H9 (cell line): ENCODE data around the gene FGFBP3. TPM values are rescaled to one million over a fixed set of nuclear protein-coding genes. Genes with fewer than 3 reads are reported as not detected.

Source experiments
- DNase-seq: peaks from one replicate; pipeline ENCODE4 v3.0.0-alpha.2; 2017
- H2AFZ ChIP-seq: one replicate; pipeline ENCODE4 v1.6.1; 2013; ENCODE audit warnings: mild to moderate bottlenecking, low read length, control low read depth, moderate library complexity
- H2AK5ac ChIP-seq: 2 replicates; pipeline ENCODE4 v1.6.1; 2013; ENCODE audit warnings: low read length, control low read depth, mixed read lengths; ENCODE audit not compliant: insufficient read length
- H2BK120ac ChIP-seq: one replicate; pipeline ENCODE4 v1.6.1; 2013; ENCODE audit warnings: low read depth, mild to moderate bottlenecking, low read length, control low read depth, inconsistent platforms; ENCODE audit not compliant: poor library complexity, severe bottlenecking
- H2BK12ac ChIP-seq: 2 replicates; pipeline ENCODE4 v1.6.1; 2013; ENCODE audit warnings: low read length, control low read depth, mixed read lengths, low read depth; ENCODE audit not compliant: insufficient read length
- H2BK15ac ChIP-seq: 2 replicates; pipeline ENCODE4 v1.6.1; 2013; ENCODE audit warnings: low read depth, low read length, control low read depth
- H2BK20ac ChIP-seq: one replicate; pipeline ENCODE4 v1.6.1; 2013; ENCODE audit warnings: low read depth, mild to moderate bottlenecking, low read length, control low read depth, inconsistent platforms; ENCODE audit not compliant: poor library complexity, severe bottlenecking
- H2BK5ac ChIP-seq: 2 replicates; pipeline ENCODE4 v1.6.1; 2013; ENCODE audit warnings: low read length, control low read depth, mixed read lengths; ENCODE audit not compliant: insufficient read length
- H3K14ac ChIP-seq: 2 replicates; pipeline ENCODE4 v1.6.1; 2013; ENCODE audit warnings: low read length, control low read depth; ENCODE audit not compliant: insufficient read depth
- H3K18ac ChIP-seq: 2 replicates; pipeline ENCODE4 v1.6.1; 2013; ENCODE audit warnings: low read depth, mild to moderate bottlenecking, mixed read lengths, low read length, control low read depth; ENCODE audit not compliant: insufficient read length
- H3K23ac ChIP-seq: 2 replicates; pipeline ENCODE4 v1.6.1; 2013; ENCODE audit warnings: low read length, control low read depth, mixed read lengths, low read depth; ENCODE audit not compliant: insufficient read length
- H3K23me2 ChIP-seq: 2 replicates; pipeline ENCODE4 v1.6.1; 2013; ENCODE audit warnings: low read depth, mild to moderate bottlenecking, mixed read lengths, low read length, control low read depth; ENCODE audit not compliant: insufficient read length, poor library complexity, severe bottlenecking
- H3K27ac ChIP-seq: 2 replicates; pipeline ENCODE4 v1.5.1; 2013; ENCODE audit warnings: low read length, control low read depth, mixed read lengths, low read depth; ENCODE audit not compliant: insufficient read length
- H3K27me3 ChIP-seq: 2 replicates; pipeline ENCODE4 v1.6.1; 2013; ENCODE audit warnings: low read length, control low read depth, inconsistent platforms; ENCODE audit not compliant: insufficient read depth
- H3K4ac ChIP-seq: 2 replicates; pipeline ENCODE4 v1.6.1; 2013; ENCODE audit warnings: low read depth, mild to moderate bottlenecking, control low read depth, inconsistent platforms, low read length, moderate library complexity
- H3K4me1 ChIP-seq: 2 replicates; pipeline ENCODE4 v1.6.1; 2013; ENCODE audit warnings: low read length, control low read depth, inconsistent platforms; ENCODE audit not compliant: insufficient read depth
- H3K4me2 ChIP-seq: 2 replicates; pipeline ENCODE4 v1.6.1; 2013; ENCODE audit warnings: low read length, control low read depth, mixed read lengths; ENCODE audit not compliant: insufficient read length, insufficient read depth
- H3K56ac ChIP-seq: 2 replicates; pipeline ENCODE4 v1.6.1; 2013; ENCODE audit warnings: low read depth, mild to moderate bottlenecking, mixed read lengths, low read length, control low read depth; ENCODE audit not compliant: insufficient read length
- H3K79me1 ChIP-seq: 2 replicates; pipeline ENCODE4 v1.6.1; 2013; ENCODE audit warnings: low read depth, mild to moderate bottlenecking, moderate library complexity, low read length, control low read depth, inconsistent platforms; ENCODE audit not compliant: insufficient read depth, poor library complexity, severe bottlenecking
- H3K79me2 ChIP-seq: 2 replicates; pipeline ENCODE4 v1.6.1; 2013; ENCODE audit warnings: low read length, control low read depth, inconsistent platforms; ENCODE audit not compliant: insufficient read depth
- H3K9ac ChIP-seq: 2 replicates; pipeline ENCODE4 v1.6.1; 2013; ENCODE audit warnings: low read length, control low read depth, mixed read lengths; ENCODE audit not compliant: insufficient read length; ENCODE audit errors: extremely low read depth
- H3K9me3 ChIP-seq: one replicate; pipeline ENCODE4 v1.6.1; 2013; ENCODE audit warnings: low read depth, low read length, inconsistent platforms; ENCODE audit not compliant: control insufficient read depth
- H3T11ph ChIP-seq: one replicate; pipeline ENCODE4 v1.6.1; 2013; ENCODE audit warnings: mild to moderate bottlenecking, low read length, control low read depth, inconsistent platforms
- H4K20me1 ChIP-seq: one replicate; pipeline ENCODE4 v1.6.1; 2013; ENCODE audit not compliant: control insufficient read depth, insufficient read length, insufficient read depth
- H4K5ac ChIP-seq: 2 replicates; pipeline ENCODE4 v1.6.1; 2013; ENCODE audit warnings: low read depth, mild to moderate bottlenecking, mixed read lengths, low read length, control low read depth; ENCODE audit not compliant: insufficient read length
- H4K8ac ChIP-seq: replicated peaks from 2 replicates; pipeline ENCODE4 v1.6.1; 2013; ENCODE audit warnings: low read length, control low read depth, mixed read lengths, low read depth; ENCODE audit not compliant: insufficient read length
- H4K91ac ChIP-seq: 2 replicates; pipeline ENCODE4 v1.6.1; 2013; ENCODE audit warnings: low read depth, mild to moderate bottlenecking, moderate library complexity, mixed read lengths, low read length, control low read depth; ENCODE audit not compliant: insufficient read length
- H3K27ac Mint-ChIP-seq, 3 experiments: 2 replicates in 2 of 3; 3 replicates in 1 of 3; pipeline ENCODE4 v1.8.0; 2020 to 2021; ENCODE audit warnings: mixed read lengths in 3 of 3, mild to moderate bottlenecking in 1 of 3, moderate library complexity in 1 of 3
- H3K27me3 Mint-ChIP-seq: 2 replicates; pipeline ENCODE4 v1.8.0; 2021; ENCODE audit warnings: low read depth, mild to moderate bottlenecking, moderate library complexity, mixed read lengths
- H3K36me3 Mint-ChIP-seq, 3 experiments: 2 replicates in 2 of 3; 3 replicates in 1 of 3; pipeline ENCODE4 v1.8.0; 2020 to 2021; ENCODE audit warnings: low read depth in 3 of 3, mixed read lengths in 3 of 3; ENCODE audit not compliant: insufficient read depth in 1 of 3
- H3K4me1 Mint-ChIP-seq, 2 experiments: 2 replicates each; pipeline ENCODE4 v1.8.0; 2020; ENCODE audit warnings: mixed read lengths in 2 of 2
- H3K4me3 Mint-ChIP-seq, 2 experiments: 2 replicates in 1 of 2; 3 replicates in 1 of 2; pipeline ENCODE4 v1.8.0; 2020 to 2021; ENCODE audit warnings: mild to moderate bottlenecking in 2 of 2, mixed read lengths in 2 of 2, moderate library complexity in 1 of 2
- H3K9me3 Mint-ChIP-seq, 2 experiments: 2 replicates in 1 of 2; 3 replicates in 1 of 2; pipeline ENCODE4 v1.8.0; 2020; ENCODE audit warnings: mild to moderate bottlenecking in 2 of 2, mixed read lengths in 2 of 2, moderate library complexity in 1 of 2
- CTCF ChIP-seq: fragments of 200-600 bp; sonication (generic); conservative IDR thresholded peaks from 3 replicates; pipeline ENCODE4 v1.8.0; 2021; ENCODE audit warnings: antibody characterized with exemption, mild to moderate bottlenecking
- WGBS: extraction: QIAGEN DNeasy Blood & Tissue Kit; methylation state at CpG from one replicate; pipeline ENCODE4 v1.1.7; 2013; ENCODE audit warnings: missing lambda C conversion rate, low lambda C conversion rate, mixed read lengths; ENCODE audit not compliant: insufficient read length; ENCODE audit errors: extremely low coverage; 5-methylcytosine and 5-hydroxymethylcytosine counted together
- total RNA-seq: library from RNA; stranded (reverse); gene quantifications from 2 replicates; pipeline ENCODE4 v1.2.1, GENCODE V29; 2021

FGFBP3 gene
- total RNA-seq, 1 experiment from 2014 or later, result 49.3 TPM

DNA sequence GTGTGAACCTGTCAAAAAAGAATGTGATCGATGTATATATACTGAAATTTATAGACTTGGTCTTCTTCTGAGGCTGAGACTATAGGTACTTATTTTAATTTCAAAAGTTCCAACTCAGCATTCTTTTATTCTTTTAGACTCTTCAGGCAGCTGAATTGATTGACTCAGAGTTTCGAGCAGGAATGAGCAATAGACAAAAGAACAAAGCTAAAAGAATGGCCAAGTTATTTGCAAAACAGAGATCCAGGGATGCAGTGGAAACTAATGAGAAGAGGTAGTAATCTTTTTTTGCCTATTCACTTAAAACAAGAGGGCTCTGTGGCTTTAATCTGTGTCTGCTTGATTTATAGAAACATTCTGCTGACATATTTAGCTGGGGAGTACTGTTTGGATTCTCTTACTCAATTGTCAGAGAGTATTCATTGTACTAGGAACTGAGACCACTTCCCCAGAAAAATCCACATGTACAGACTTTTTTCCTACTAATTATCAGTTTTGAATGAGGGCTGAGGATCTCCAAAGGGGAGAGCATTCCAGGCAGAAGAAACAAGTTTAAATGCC is 44.4 kb upstream of the FGFBP3 start:
- no peak overlapping the region for H3K4me3 Mint-ChIP-seq
- no peaks in the 10 kb centered on the region for H3K9me3 ChIP-seq
- H3K79me2 ChIP-seq, result no peaks in the 10 kb centered on the region
- peaks cover 17 to 20% of the 10 kb centered on the region in 2 experiments for H3K4me1 Mint-ChIP-seq
- no peak for TF ChIP-seq CTCF
- H3K36me3 Mint-ChIP-seq, result peaks cover 26 to 67% (median 54%) of the 10 kb centered on the region in 3 experiments; a peak in 6 of 7 replicates
- H3K79me1 ChIP-seq, result peaks cover 2% of the 10 kb centered on the region
- H2AFZ ChIP-seq, result no peak overlapping the region
- H4K20me1 ChIP-seq, result no peaks in the 10 kb centered on the region
- no peak overlapping the region for H4K91ac ChIP-seq
- H4K5ac ChIP-seq, result no peak overlapping the region
- no CpG with 5 or more reads among the region's 2 CpGs for WGBS
- peak overlapping the region in 2 of 3 experiments; percentile 48 to 82; a peak in 3 of 7 replicates for H3K27ac Mint-ChIP-seq
- no peak overlapping the region for H2BK20ac ChIP-seq
- H3K9ac ChIP-seq, result no peak overlapping the region
- H3T11ph ChIP-seq, result no peak overlapping the region
- no peak for DNase-seq
- H3K27me3 ChIP-seq, result no peaks in the 10 kb centered on the region
- H4K8ac ChIP-seq, result no peak overlapping the region
- H3K4me1 ChIP-seq, result no peaks in the 10 kb centered on the region
- no peak overlapping the region for H2BK5ac ChIP-seq
- no peak overlapping the region for H3K56ac ChIP-seq
- no peaks in the 10 kb centered on the region for H3K9me3 Mint-ChIP-seq
- H2BK15ac ChIP-seq, result no peak overlapping the region
- no peak overlapping the region for H2BK12ac ChIP-seq
- no peak overlapping the region for H2AK5ac ChIP-seq
- H3K23me2 ChIP-seq, result no peaks in the 10 kb centered on the region
- no peak overlapping the region for H3K23ac ChIP-seq
- no peak overlapping the region for H3K4ac ChIP-seq
- H3K4me2 ChIP-seq, result no peak overlapping the region
- H3K14ac ChIP-seq, result no peak overlapping the region
- H2BK120ac ChIP-seq, result no peak overlapping the region
- H3K27me3 Mint-ChIP-seq, result no peaks in the 10 kb centered on the region
- no peak overlapping the region for H3K27ac ChIP-seq
- no peak overlapping the region for H3K18ac ChIP-seq
